ENCODE results near the gene GID4.

The GID4 gene

GRCh38 chr17:18021372-18021771 is 17.8 kb upstream of the GID4 start:
- Histone ChIP-seq H3K4me1 (ENCODE audit: insufficient read depth, low read length, poor library complexity, severe bottlenecking) (no peaks in the 10 kb centered on the region), H3K27me3 (ENCODE audit: insufficient read depth, low read length, poor library complexity, severe bottlenecking) (no peaks in the 10 kb centered on the region), H3K9me2 (replicated peaks; ENCODE audit: low read depth, low read length) (no peaks in the 10 kb centered on the region), H3K4me2 (ENCODE audit: low read depth, low read length, poor library complexity, severe bottlenecking) (no peak overlapping the region), H2AFZ (ENCODE audit: low read length) (no peak overlapping the region), H3K4me3 (ENCODE audit: low read length, poor library complexity, severe bottlenecking) (no peak overlapping the region), H3K79me2 (ENCODE audit: insufficient read depth, low read length) (no peaks in the 10 kb centered on the region), H3K9ac (ENCODE audit: low read depth, low read length, poor library complexity, severe bottlenecking) (no peak overlapping the region), H3K9me3 (ENCODE audit: insufficient read depth, low read depth, low read length) (no peaks in the 10 kb centered on the region), H3K36me3 (ENCODE audit: insufficient read depth, low read length) (peaks cover 19% of the 10 kb centered on the region; the same call in 1 of the 2 replicates), H3F3A (ENCODE audit: low read depth) (no peaks in the 10 kb centered on the region), H4K20me1 (ENCODE audit: insufficient read depth, low read length, poor library complexity, severe bottlenecking) (no peaks in the 10 kb centered on the region)
- no peak for TF ChIP-seq EZH2phosphoT487 (IDR thresholded peaks at IDR 0.05; ENCODE audit: borderline replicate concordance)
- TF ChIP-seq, protein P1, sequence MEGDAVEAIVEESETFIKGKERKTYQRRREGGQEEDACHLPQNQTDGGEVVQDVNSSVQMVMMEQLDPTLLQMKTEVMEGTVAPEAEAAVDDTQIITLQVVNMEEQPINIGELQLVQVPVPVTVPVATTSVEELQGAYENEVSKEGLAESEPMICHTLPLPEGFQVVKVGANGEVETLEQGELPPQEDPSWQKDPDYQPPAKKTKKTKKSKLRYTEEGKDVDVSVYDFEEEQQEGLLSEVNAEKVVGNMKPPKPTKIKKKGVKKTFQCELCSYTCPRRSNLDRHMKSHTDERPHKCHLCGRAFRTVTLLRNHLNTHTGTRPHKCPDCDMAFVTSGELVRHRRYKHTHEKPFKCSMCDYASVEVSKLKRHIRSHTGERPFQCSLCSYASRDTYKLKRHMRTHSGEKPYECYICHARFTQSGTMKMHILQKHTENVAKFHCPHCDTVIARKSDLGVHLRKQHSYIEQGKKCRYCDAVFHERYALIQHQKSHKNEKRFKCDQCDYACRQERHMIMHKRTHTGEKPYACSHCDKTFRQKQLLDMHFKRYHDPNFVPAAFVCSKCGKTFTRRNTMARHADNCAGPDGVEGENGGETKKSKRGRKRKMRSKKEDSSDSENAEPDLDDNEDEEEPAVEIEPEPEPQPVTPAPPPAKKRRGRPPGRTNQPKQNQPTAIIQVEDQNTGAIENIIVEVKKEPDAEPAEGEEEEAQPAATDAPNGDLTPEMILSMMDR (conservative IDR thresholded peaks at IDR 0.05; ENCODE audit: low read length), result no peak

GRCh38 chr17:18025241-18025944 is 13.8 kb upstream of the GID4 start:
- H3K36me3 ChIP-seq (ENCODE audit: insufficient read depth, low read length), result peaks cover 26% of the 10 kb centered on the region; the same call in 1 of the 2 replicates
- H3F3A ChIP-seq (ENCODE audit: low read depth), result no peaks in the 10 kb centered on the region
- no peaks in the 10 kb centered on the region for H3K79me2 ChIP-seq (ENCODE audit: insufficient read depth, low read length)
- H3K4me1 ChIP-seq (ENCODE audit: insufficient read depth, low read length, poor library complexity, severe bottlenecking), result no peaks in the 10 kb centered on the region
- no peak overlapping the region for H3K4me3 ChIP-seq (ENCODE audit: low read length, poor library complexity, severe bottlenecking)
- H3K4me2 ChIP-seq (ENCODE audit: low read depth, low read length, poor library complexity, severe bottlenecking), result no peak overlapping the region
- no peaks in the 10 kb centered on the region for H3K27me3 ChIP-seq (ENCODE audit: insufficient read depth, low read length, poor library complexity, severe bottlenecking)
- H2AFZ ChIP-seq (ENCODE audit: low read length), result no peak overlapping the region
- no peak for TF ChIP-seq EZH2phosphoT487 (IDR thresholded peaks at IDR 0.05; ENCODE audit: borderline replicate concordance)
- TF ChIP-seq, protein P1 (conservative IDR thresholded peaks at IDR 0.05; ENCODE audit: low read length), result no peak
- no peak overlapping the region for H3K9ac ChIP-seq (ENCODE audit: low read depth, low read length, poor library complexity, severe bottlenecking)
- no peaks in the 10 kb centered on the region for H4K20me1 ChIP-seq (ENCODE audit: insufficient read depth, low read length, poor library complexity, severe bottlenecking)
- H3K9me3 ChIP-seq (ENCODE audit: insufficient read depth, low read depth, low read length), result no peaks in the 10 kb centered on the region
- H3K9me2 ChIP-seq (replicated peaks; ENCODE audit: low read depth, low read length), result no peaks in the 10 kb centered on the region

GRCh38 chr17:18025945-18026776 is 13.0 kb upstream of the GID4 start:
- Histone ChIP-seq H3K79me2 (ENCODE audit: insufficient read depth, low read length) (no peaks in the 10 kb centered on the region), H3K4me2 (ENCODE audit: low read depth, low read length, poor library complexity, severe bottlenecking) (no peak overlapping the region), H3F3A (ENCODE audit: low read depth) (no peaks in the 10 kb centered on the region), H3K27me3 (ENCODE audit: insufficient read depth, low read length, poor library complexity, severe bottlenecking) (no peaks in the 10 kb centered on the region), H3K4me1 (ENCODE audit: insufficient read depth, low read length, poor library complexity, severe bottlenecking) (no peaks in the 10 kb centered on the region), H4K20me1 (ENCODE audit: insufficient read depth, low read length, poor library complexity, severe bottlenecking) (no peaks in the 10 kb centered on the region), H3K9me3 (ENCODE audit: insufficient read depth, low read depth, low read length) (no peaks in the 10 kb centered on the region), H3K9ac (ENCODE audit: low read depth, low read length, poor library complexity, severe bottlenecking) (no peak overlapping the region), H3K9me2 (replicated peaks; ENCODE audit: low read depth, low read length) (no peaks in the 10 kb centered on the region), H3K36me3 (ENCODE audit: insufficient read depth, low read length) (peaks cover 26% of the 10 kb centered on the region; the same call in 1 of the 2 replicates), H2AFZ (ENCODE audit: low read length) (no peak overlapping the region), H3K4me3 (ENCODE audit: low read length, poor library complexity, severe bottlenecking) (no peak overlapping the region)
- no peak for TF ChIP-seq EZH2phosphoT487 (IDR thresholded peaks at IDR 0.05; ENCODE audit: borderline replicate concordance)
- TF ChIP-seq, protein P1 (conservative IDR thresholded peaks at IDR 0.05; ENCODE audit: low read length), result no peak

All from Loucy (cell line).